Measurements from ENCODE around the gene BMPR1B.
"Not testable (repeated sequence)": the region's sequence is repeated elsewhere in the genome, so short reads cannot be mapped to it uniquely, and the experiment has no call there.

BMPR1B gene

GRCh38 chr4:95051702-95052020 lies 293.9 kb downstream of the BMPR1B start:
- no peak for DNase-seq
- WGBS (ENCODE audit: insufficient coverage), result no CpG with 5 or more reads among the region's 2 CpGs
- Histone ChIP-seq H3K4me3 (ENCODE audit: control insufficient read depth in 1 of 7, extremely low read depth in 1 of 7, insufficient read depth in 4 of 7, low read depth in 2 of 7, low read length in 6 of 7) (no peak overlapping the region), H3K27ac (ENCODE audit: insufficient read depth in 1 of 2, low read depth in 1 of 2, low read length in 2 of 2, poor library complexity in 1 of 2, severe bottlenecking in 2 of 2) (no peak overlapping the region), H3K4me1 (ENCODE audit: control extremely low read depth in 1 of 4, control insufficient read depth in 4 of 4, insufficient read depth in 4 of 4, low read length in 3 of 4) (no peaks in the 10 kb centered on the region), H3K9me3 (ENCODE audit: control extremely low read depth in 1 of 5, control insufficient read depth in 4 of 5, insufficient read depth in 2 of 5, low read depth in 1 of 5, low read length in 4 of 5) (no peaks in the 10 kb centered on the region), H3K27me3 (replicated peaks in 2 of 5; ENCODE audit: control insufficient read depth in 4 of 5, insufficient read depth in 5 of 5, low read length in 4 of 5) (no peaks in the 10 kb centered on the region), H3K36me3 (ENCODE audit: control insufficient read depth in 4 of 4, insufficient read depth in 4 of 4, low read length in 3 of 4) (no peaks in the 10 kb centered on the region)
- POLR2A ChIA-PET, result no interaction called here
- CTCF ChIA-PET, result interaction anchor here (0.9 kb wide), 1 partner anchor 23 kb away, joined by 3 read pairs; no protein-coding TSS in a partner anchor

GRCh38 chr4:95058991-95059390 lies 301.2 kb downstream of the BMPR1B start:
- Histone ChIP-seq H3K4me1 (ENCODE audit: control extremely low read depth in 1 of 4, control insufficient read depth in 4 of 4, insufficient read depth in 4 of 4, low read length in 3 of 4) (peaks cover 0 to 2% (median 0%) of the 10 kb centered on the region in 4 experiments), H3K9me3 (ENCODE audit: control extremely low read depth in 1 of 5, control insufficient read depth in 4 of 5, insufficient read depth in 2 of 5, low read depth in 1 of 5, low read length in 4 of 5) (no peaks in the 10 kb centered on the region), H3K36me3 (ENCODE audit: control insufficient read depth in 4 of 4, insufficient read depth in 4 of 4, low read length in 3 of 4) (no peaks in the 10 kb centered on the region), H3K27me3 (replicated peaks in 2 of 5; ENCODE audit: control insufficient read depth in 4 of 5, insufficient read depth in 5 of 5, low read length in 4 of 5) (no peaks in the 10 kb centered on the region), H3K27ac (ENCODE audit: insufficient read depth in 1 of 2, low read depth in 1 of 2, low read length in 2 of 2, poor library complexity in 1 of 2, severe bottlenecking in 2 of 2) (no peak overlapping the region), H3K4me3 (ENCODE audit: control insufficient read depth in 1 of 7, extremely low read depth in 1 of 7, insufficient read depth in 4 of 7, low read depth in 2 of 7, low read length in 6 of 7) (no peak overlapping the region)
- ChIA-PET CTCF (no interaction called here), POLR2A (no interaction called here)
- DNase-seq, result no peak
- WGBS (ENCODE audit: insufficient coverage), result no CpG with 5 or more reads among the region's 1 CpG

GRCh38 chr4:95059663-95060062 lies 301.9 kb downstream of the BMPR1B start:
- Histone ChIP-seq H3K4me3 (ENCODE audit: control insufficient read depth in 1 of 7, extremely low read depth in 1 of 7, insufficient read depth in 4 of 7, low read depth in 2 of 7, low read length in 6 of 7) (no peak overlapping the region), H3K9me3 (ENCODE audit: control extremely low read depth in 1 of 5, control insufficient read depth in 4 of 5, insufficient read depth in 2 of 5, low read depth in 1 of 5, low read length in 4 of 5) (peaks cover 0 to 4% (median 0%) of the 10 kb centered on the region in 5 experiments), H3K36me3 (ENCODE audit: control insufficient read depth in 4 of 4, insufficient read depth in 4 of 4, low read length in 3 of 4) (no peaks in the 10 kb centered on the region), H3K4me1 (ENCODE audit: control extremely low read depth in 1 of 4, control insufficient read depth in 4 of 4, insufficient read depth in 4 of 4, low read length in 3 of 4) (peaks cover 0 to 2% (median 0%) of the 10 kb centered on the region in 4 experiments), H3K27me3 (replicated peaks in 2 of 5; ENCODE audit: control insufficient read depth in 4 of 5, insufficient read depth in 5 of 5, low read length in 4 of 5) (no peaks in the 10 kb centered on the region), H3K27ac (ENCODE audit: insufficient read depth in 1 of 2, low read depth in 1 of 2, low read length in 2 of 2, poor library complexity in 1 of 2, severe bottlenecking in 2 of 2) (no peak overlapping the region)
- no CpG with 5 or more reads among the region's 1 CpG for WGBS (ENCODE audit: insufficient coverage)
- DNase-seq, result no peak
- ChIA-PET POLR2A (no interaction called here), CTCF (no interaction called here)

- Histone ChIP-seq H3K27ac (ENCODE audit: insufficient read depth in 1 of 2, low read depth in 1 of 2, low read length in 2 of 2, poor library complexity in 1 of 2, severe bottlenecking in 2 of 2) (no peak overlapping the region), H3K27me3 (replicated peaks in 2 of 5; ENCODE audit: control insufficient read depth in 4 of 5, insufficient read depth in 5 of 5, low read length in 4 of 5) (no peaks in the 10 kb centered on the region), H3K9me3 (ENCODE audit: control extremely low read depth in 1 of 5, control insufficient read depth in 4 of 5, insufficient read depth in 2 of 5, low read depth in 1 of 5, low read length in 4 of 5) (peaks cover 0 to 4% (median 0%) of the 10 kb centered on the region in 5 experiments), H3K4me3 (ENCODE audit: control insufficient read depth in 1 of 7, extremely low read depth in 1 of 7, insufficient read depth in 4 of 7, low read depth in 2 of 7, low read length in 6 of 7) (no peak overlapping the region), H3K36me3 (ENCODE audit: control insufficient read depth in 4 of 4, insufficient read depth in 4 of 4, low read length in 3 of 4) (no peaks in the 10 kb centered on the region), H3K4me1 (ENCODE audit: control extremely low read depth in 1 of 4, control insufficient read depth in 4 of 4, insufficient read depth in 4 of 4, low read length in 3 of 4) (peaks cover 0 to 2% (median 0%) of the 10 kb centered on the region in 4 experiments)
- ChIA-PET POLR2A (no interaction called here), CTCF (interaction anchor here (0.9 to 1.0 kb wide), 2 partner anchors 9 to 16 kb away, joined by 3 to 4 read pairs; no protein-coding TSS in a partner anchor)
- 100% methylated on average over 1 of the region's 2 CpGs for WGBS (ENCODE audit: insufficient coverage)
- peak in 1 of 3 donors; percentile 17 for DNase-seq
These were observed 303.5 kb downstream of the BMPR1B start for GRCh38 chr4:95061220-95061619.

GRCh38 chr4:95061801-95062200 lies 304.0 kb downstream of the BMPR1B start:
- H3K27ac ChIP-seq (ENCODE audit: insufficient read depth in 1 of 2, low read depth in 1 of 2, low read length in 2 of 2, poor library complexity in 1 of 2, severe bottlenecking in 2 of 2); CTCF ChIA-PET; H3K4me1 ChIP-seq (ENCODE audit: control extremely low read depth in 1 of 4, control insufficient read depth in 4 of 4, insufficient read depth in 4 of 4, low read length in 3 of 4); H3K27me3 ChIP-seq (replicated peaks in 2 of 5; ENCODE audit: control insufficient read depth in 4 of 5, insufficient read depth in 5 of 5, low read length in 4 of 5); H3K4me3 ChIP-seq (ENCODE audit: control insufficient read depth in 1 of 7, extremely low read depth in 1 of 7, insufficient read depth in 4 of 7, low read depth in 2 of 7, low read length in 6 of 7); POLR2A ChIA-PET; H3K36me3 ChIP-seq (ENCODE audit: control insufficient read depth in 4 of 4, insufficient read depth in 4 of 4, low read length in 3 of 4); H3K9me3 ChIP-seq (ENCODE audit: control extremely low read depth in 1 of 5, control insufficient read depth in 4 of 5, insufficient read depth in 2 of 5, low read depth in 1 of 5, low read length in 4 of 5): not testable (repeated sequence)
- peak; percentile 16 to 78 (median 62) for DNase-seq
- WGBS (ENCODE audit: insufficient coverage), result 14% methylated on average over 3 of the region's 4 CpGs

DNA sequence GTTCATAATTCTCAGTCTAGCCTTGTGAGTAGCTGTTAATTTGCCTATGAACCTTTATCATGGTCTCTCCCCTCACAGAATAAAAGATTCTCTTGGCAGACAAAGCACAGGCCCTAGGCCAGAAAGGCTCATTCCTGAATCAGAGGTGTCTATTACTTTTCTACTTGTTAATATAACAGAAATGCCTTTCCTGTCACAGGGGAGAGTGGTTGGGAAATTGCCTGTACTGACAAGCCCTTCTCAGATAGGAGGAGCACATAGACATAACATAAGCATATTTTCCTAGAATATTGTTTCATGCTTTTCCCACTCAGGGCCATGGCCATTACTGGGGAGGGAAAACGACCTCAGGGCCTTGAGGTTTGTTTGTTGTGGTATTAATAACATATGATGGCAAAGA lies 308.3 kb downstream of the BMPR1B start:
- H3K36me3 ChIP-seq (ENCODE audit: control insufficient read depth in 4 of 4, insufficient read depth in 4 of 4, low read length in 3 of 4), result no peaks in the 10 kb centered on the region
- ChIA-PET POLR2A (no interaction called here), CTCF (no interaction called here)
- peaks cover 0 to 2% (median 0%) of the 10 kb centered on the region in 4 experiments for H3K4me1 ChIP-seq (ENCODE audit: control extremely low read depth in 1 of 4, control insufficient read depth in 4 of 4, insufficient read depth in 4 of 4, low read length in 3 of 4)
- 100% methylated on average over 1 of the region's 1 CpG for WGBS (ENCODE audit: insufficient coverage)
- no peaks in the 10 kb centered on the region for H3K27me3 ChIP-seq (replicated peaks in 2 of 5; ENCODE audit: control insufficient read depth in 4 of 5, insufficient read depth in 5 of 5, low read length in 4 of 5)
- no peak for DNase-seq
- H3K4me3 ChIP-seq (ENCODE audit: control insufficient read depth in 1 of 7, extremely low read depth in 1 of 7, insufficient read depth in 4 of 7, low read depth in 2 of 7, low read length in 6 of 7), result no peak overlapping the region
- no peak overlapping the region for H3K27ac ChIP-seq (ENCODE audit: insufficient read depth in 1 of 2, low read depth in 1 of 2, low read length in 2 of 2, poor library complexity in 1 of 2, severe bottlenecking in 2 of 2)
- peaks cover 0 to 4% (median 0%) of the 10 kb centered on the region in 5 experiments for H3K9me3 ChIP-seq (ENCODE audit: control extremely low read depth in 1 of 5, control insufficient read depth in 4 of 5, insufficient read depth in 2 of 5, low read depth in 1 of 5, low read length in 4 of 5)

GRCh38 chr4:95068401-95068800 lies 310.6 kb downstream of the BMPR1B start:
- no peaks in the 10 kb centered on the region for H3K4me1 ChIP-seq (ENCODE audit: control extremely low read depth in 1 of 4, control insufficient read depth in 4 of 4, insufficient read depth in 4 of 4, low read length in 3 of 4)
- 88% methylated on average over 1 of the region's 1 CpG for WGBS (ENCODE audit: insufficient coverage)
- no peak overlapping the region for H3K27ac ChIP-seq (ENCODE audit: insufficient read depth in 1 of 2, low read depth in 1 of 2, low read length in 2 of 2, poor library complexity in 1 of 2, severe bottlenecking in 2 of 2)
- ChIA-PET POLR2A (no interaction called here), CTCF (no interaction called here)
- no peaks in the 10 kb centered on the region for H3K27me3 ChIP-seq (replicated peaks in 2 of 5; ENCODE audit: control insufficient read depth in 4 of 5, insufficient read depth in 5 of 5, low read length in 4 of 5)
- no peaks in the 10 kb centered on the region for H3K36me3 ChIP-seq (ENCODE audit: control insufficient read depth in 4 of 4, insufficient read depth in 4 of 4, low read length in 3 of 4)
- peaks cover 0 to 4% (median 2%) of the 10 kb centered on the region in 5 experiments for H3K9me3 ChIP-seq (ENCODE audit: control extremely low read depth in 1 of 5, control insufficient read depth in 4 of 5, insufficient read depth in 2 of 5, low read depth in 1 of 5, low read length in 4 of 5)
- DNase-seq, result no peak
- no peak overlapping the region for H3K4me3 ChIP-seq (ENCODE audit: control insufficient read depth in 1 of 7, extremely low read depth in 1 of 7, insufficient read depth in 4 of 7, low read depth in 2 of 7, low read length in 6 of 7)
